ENCODE data around the gene ITGA2. TPM values are rescaled to one million over a fixed set of nuclear protein-coding genes. Genes with fewer than 3 reads are reported as not detected.
A peak's percentile ranks its signal among the peaks of the same experiment; 100 is the strongest.

Gene ITGA2
- total and polyA plus RNA-seq, 9 of the 15 experiments (the other 6 are each of a cell fraction or from before 2014, with no cell fraction given): 0.01 to 0.09 (median 0.03) TPM; not detected in 5

GRCh38 chr5:53031695-53032096, 42.5 kb downstream of the ITGA2 start:
- Histone ChIP-seq H3K27me3 (ENCODE audit: control insufficient read depth in 2 of 2, insufficient read depth in 2 of 2, low read length in 2 of 2) (no peaks in the 10 kb centered on the region), H3K79me2 (ENCODE audit: control insufficient read depth, insufficient read depth, low read length) (no peaks in the 10 kb centered on the region), H3K9me3 (replicated peaks; ENCODE audit: control insufficient read depth, insufficient read depth, low read depth, low read length) (no peaks in the 10 kb centered on the region), H3K9me1 (ENCODE audit: control insufficient read depth, insufficient read depth, low read length) (no peaks in the 10 kb centered on the region), H4K20me1 (replicated peaks; ENCODE audit: control insufficient read depth, insufficient read depth, low read length) (no peaks in the 10 kb centered on the region), H3K4me2 (ENCODE audit: insufficient read depth, low read length) (no peak overlapping the region), H3K36me3 (ENCODE audit: control insufficient read depth, insufficient read depth, low read length) (no peaks in the 10 kb centered on the region), H3K27ac (ENCODE audit: extremely low read depth, low read depth, low read length) (no peak overlapping the region), H3K9ac (ENCODE audit: insufficient read depth in 1 of 2, low read depth in 2 of 2, low read length in 2 of 2) (no peak overlapping the region), H3K4me1 (replicated peaks in 1 of 2; ENCODE audit: control insufficient read depth in 2 of 2, insufficient read depth in 2 of 2, low read length in 2 of 2) (no peaks in the 10 kb centered on the region), H2AFZ (ENCODE audit: low read depth, low read length) (no peak overlapping the region), H3K4me3 (no peak overlapping the region)
- 0 out of 2 replicates have a peak, but pooled peaks have one; percentile 34 for TF ChIP-seq ZSCAN32 (CRISPR knock-in tag; IDR thresholded peaks at IDR 0.05)
- TF ChIP-seq ATF4 (CRISPR knock-in tag; IDR thresholded peaks at IDR 0.05): peak; percentile 63; the same call in 1 of the 2 replicates
- peak; percentile 52 for TF ChIP-seq ATF3 (IDR thresholded peaks at IDR 0.05)
- TF ChIP-seq ATF3 (CRISPR knock-in tag; conservative IDR thresholded peaks at IDR 0.05): no peak
- no peak for TF ChIP-seq RAD21 (CRISPR knock-in tag; conservative IDR thresholded peaks at IDR 0.05 in 1 of 2, IDR thresholded peaks at IDR 0.05 in 1 of 2)
- TF ChIP-seq ZNF589 (CRISPR knock-in tag; IDR thresholded peaks at IDR 0.05; ENCODE audit: low read depth): peak; percentile 32; the same call in 1 of the 2 replicates
- TF ChIP-seq CEBPG (CRISPR knock-in tag; IDR thresholded peaks at IDR 0.05): no peak
- TF ChIP-seq CEBPG (tag; conservative IDR thresholded peaks at IDR 0.05 in 1 of 2, IDR thresholded peaks at IDR 0.05 in 1 of 2): peak; percentile 83 to 86
- 29% methylated on average over 4 of the region's 4 CpGs for WGBS (ENCODE audit: insufficient coverage, low coverage, missing lambda C conversion rate)
- in situ Hi-C loops (cut with MboI): no loop called here
- ATAC-seq (no peak), FAIRE-seq (no peak), DNase-seq (ENCODE audit: extremely low read depth in 1 of 4, low spot score in 3 of 4) (no peak)
- intact Hi-C loops (cut with micrococcal nuclease): no loop called here
- POLR2A ChIA-PET: interaction anchor here (0.8 kb wide), 1 partner anchor 14 kb away, joined by 3 read pairs; no protein-coding TSS in a partner anchor
- BruUV-seq (replicated peaks): no TSS peak
- CTCF ChIA-PET (ENCODE audit: low intra/inter-chr PET ratio): no interaction called here

All from K562 (cell line).